Heart left ventricle (tissue), 16 donors: Measurements from ENCODE around the gene GRHPR. TPM values are rescaled to one million over a fixed set of nuclear protein-coding genes. Genes with fewer than 3 reads are reported as not detected.

Experiments
- ATAC-seq, 4 donors: fragments of 200-7000 bp; cut with Tn5 transposase; one replicate each; pipeline ENCODE4 v1.9.1; 2020 to 2022; ENCODE audit warnings: moderate library complexity in 4 of 4, mild to moderate bottlenecking in 3 of 4, moderate number of reproducible peaks in 1 of 4
- DNase-seq, 5 donors: peaks; one replicate each; pipeline ENCODE4 v3.0.0-alpha.2; 2020
- H3K27ac ChIP-seq, 12 donors: fragments of 200-600 bp; sonication (generic) in 4 of 12; one replicate each; pipeline versions ENCODE4 v1.5.0 to v1.8.0; 2016 to 2022; ENCODE audit warnings: mild to moderate bottlenecking in 2 of 12
- H3K27me3 ChIP-seq, 9 donors: fragments of 200-600 bp; sonication (generic) in 2 of 9; one replicate each; pipeline versions ENCODE4 v1.5.1 to v1.8.0; 2016 to 2022; ENCODE audit warnings: mild to moderate bottlenecking in 3 of 9
- H3K36me3 ChIP-seq, 9 donors: fragments of 200-600 bp; sonication (generic) in 2 of 9; one replicate each; pipeline versions ENCODE4 v1.5.0 to v1.8.0; 2018 to 2022; ENCODE audit warnings: mild to moderate bottlenecking in 2 of 9
- H3K4me1 ChIP-seq, 12 donors: fragments of 200-600 bp; sonication (generic) in 4 of 12; one replicate each; pipeline versions ENCODE4 v1.5.0 to v1.8.0; 2016 to 2022; ENCODE audit warnings: mild to moderate bottlenecking in 3 of 12
- H3K4me3 ChIP-seq, 12 donors: fragments of 200-600 bp; sonication (generic) in 4 of 12; one replicate each; pipeline versions ENCODE4 v1.5.0 to v1.8.0; 2017 to 2022; ENCODE audit warnings: mild to moderate bottlenecking in 9 of 12, moderate library complexity in 4 of 12
- H3K9me3 ChIP-seq, 12 donors: fragments of 200-600 bp; sonication (generic) in 4 of 12; one replicate each; pipeline versions ENCODE4 v1.5.0 to v1.8.0; 2016 to 2022; ENCODE audit warnings: mild to moderate bottlenecking in 1 of 12
- POLR2A ChIP-seq, 2 donors: fragments of 450-650 bp; IDR thresholded peaks; one replicate each; pipeline ENCODE4 v1.6.1; 2017; ENCODE audit warnings: antibody characterized with exemption in 2 of 2, mild to moderate bottlenecking in 2 of 2, moderate library complexity in 2 of 2
- WGBS, 4 donors: extraction: QIAGEN DNeasy Blood & Tissue Kit in 2 of 4; methylation state at CpG; one replicate each; pipeline versions ENCODE4 v1.1.5 to v1.1.7; 2013 to 2018; 5-methylcytosine and 5-hydroxymethylcytosine counted together
- intact Hi-C, 10 donors: fragments of 100-400 bp; cut with DNase I; formaldehyde crosslinking; loops; one replicate each; pipeline versions ENCODE4 v1.11.1 to v1.14.2; 2022
- polyA plus RNA-seq, 2 donors: library from polyadenylated mRNA; stranded (reverse); fragments of 200-250 nt; gene quantifications; one replicate each; pipeline ENCODE4 v1.2.3, GENCODE V29; 2013
- total RNA-seq, 9 donors: library from RNA; depleted of rRNA in 2 of 9; stranded (reverse); fragments of >200 nt in 2 of 9; fragmentation: NEBNext Ultra II Directional in 3 of 9; extraction: Animal tissue kit (Norgen Biotek cat#: 25700) in 3 of 9; gene quantifications; one replicate each; pipeline versions ENCODE4 v1.1.0 to v1.2.4, GENCODE V29; 2016 to 2023
- TF ChIP-seq, protein P1 (sequence below), 12 donors: fragments of 200-600 bp; sonication (generic) in 4 of 12; IDR thresholded peaks; one replicate each; pipeline versions ENCODE4 v1.5.0 to v1.8.0; 2018 to 2022; ENCODE audit warnings: antibody characterized with exemption in 12 of 12, mild to moderate bottlenecking in 5 of 12
- donor health status: ischemic (EF 13 %, LVEDD 7.1; RV severe dilation, severe dysfunction).
- donor health status: healthy with polysubstance abuse.
- donor health status: DM: no; HTN: yes; CAD: no.
- donor health status: DM: no; HTN: no; CAD: no.
- donor health status: ischemic (EF 25% LVEDD 6.9; RV normal size, moderate dysfunction).
- donor health status: ischemic (EF 25% LVEDD 5.7; RV mildly dilated, moderate dysfunction).
- donor health status: healthy.
- donor health status: DM: yes; HTN: yes; CAD: no.
- donor health status: ischemic (EF 35%, LVEDD 5.7; RV mildly dilated, moderate dysfunction).
- donor health status: nonischemic (EF 11% LVEDD 7.7; RV severe dilation, severe dysfunction).
- donor health status: DM: yes; HTN: yes; CAD: no.
- donor health status: PGD.
- donor health status: ischemic (EF 29% LVEDD 5.4; RV normal size, mild dysfunction).
- donor health status: nonischemic (EF 23%, LVEDD 6.1; RV moderate dilation, normal function).

Gene GRHPR
- total and polyA plus RNA-seq, 11 donors, result 91.0 to 209 (median 111) TPM

DNA sequence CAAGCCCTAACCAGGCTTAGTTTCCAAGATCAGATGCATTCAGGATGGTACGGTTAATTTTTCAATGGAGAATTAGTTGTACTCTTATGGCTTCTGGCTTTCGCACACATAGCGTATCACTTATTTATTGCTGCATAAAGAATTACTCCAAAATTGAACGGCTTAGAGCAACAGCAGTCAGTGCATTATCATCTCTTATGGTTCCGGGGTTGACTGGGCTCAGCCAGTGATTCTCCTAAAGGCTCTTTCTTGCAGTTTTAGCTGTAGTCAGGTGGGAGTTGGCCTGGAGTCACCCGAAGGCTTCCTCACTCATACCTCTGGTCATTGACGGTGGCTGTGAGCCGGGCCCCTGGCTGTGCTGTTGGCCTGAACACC lies 595 bp upstream of the GRHPR start:
- Histone ChIP-seq H3K27me3 (no peaks in the 10 kb centered on the region), H3K27ac (peak overlapping the region; percentile 61 to 96 (median 89)), H3K4me3 (peak overlapping the region; percentile 21 to 98 (median 83)), H3K9me3 (no peaks in the 10 kb centered on the region), H3K4me1 (peaks cover 0 to 33% (median 28%) of the 10 kb centered on the region in 12 donors), H3K36me3 (peaks cover 0 to 24% (median 12%) of the 10 kb centered on the region in 9 donors)
- peak in 1 of 4 donors; percentile 56 for ATAC-seq
- intact Hi-C loops, result loop anchor here in 8 of 10 donors (1.0 to 10.0 kb wide), 5 partner anchors 40 to 153 kb away; partner anchors contain the start of genes ZBTB5 (in 4 of the 8), FBXO10 (in 1 of the 8) and POLR1E (in 1 of the 8)
- DNase-seq, result no peak
- WGBS, 4 donors, result 61 to 68% (median 61%) methylated on average over 8 of the region's 8 CpGs
- no peak for TF ChIP-seq POLR2A (IDR thresholded peaks at IDR 0.05)
- TF ChIP-seq, protein P1, sequence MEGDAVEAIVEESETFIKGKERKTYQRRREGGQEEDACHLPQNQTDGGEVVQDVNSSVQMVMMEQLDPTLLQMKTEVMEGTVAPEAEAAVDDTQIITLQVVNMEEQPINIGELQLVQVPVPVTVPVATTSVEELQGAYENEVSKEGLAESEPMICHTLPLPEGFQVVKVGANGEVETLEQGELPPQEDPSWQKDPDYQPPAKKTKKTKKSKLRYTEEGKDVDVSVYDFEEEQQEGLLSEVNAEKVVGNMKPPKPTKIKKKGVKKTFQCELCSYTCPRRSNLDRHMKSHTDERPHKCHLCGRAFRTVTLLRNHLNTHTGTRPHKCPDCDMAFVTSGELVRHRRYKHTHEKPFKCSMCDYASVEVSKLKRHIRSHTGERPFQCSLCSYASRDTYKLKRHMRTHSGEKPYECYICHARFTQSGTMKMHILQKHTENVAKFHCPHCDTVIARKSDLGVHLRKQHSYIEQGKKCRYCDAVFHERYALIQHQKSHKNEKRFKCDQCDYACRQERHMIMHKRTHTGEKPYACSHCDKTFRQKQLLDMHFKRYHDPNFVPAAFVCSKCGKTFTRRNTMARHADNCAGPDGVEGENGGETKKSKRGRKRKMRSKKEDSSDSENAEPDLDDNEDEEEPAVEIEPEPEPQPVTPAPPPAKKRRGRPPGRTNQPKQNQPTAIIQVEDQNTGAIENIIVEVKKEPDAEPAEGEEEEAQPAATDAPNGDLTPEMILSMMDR (IDR thresholded peaks at IDR 0.05), result no peak

DNA sequence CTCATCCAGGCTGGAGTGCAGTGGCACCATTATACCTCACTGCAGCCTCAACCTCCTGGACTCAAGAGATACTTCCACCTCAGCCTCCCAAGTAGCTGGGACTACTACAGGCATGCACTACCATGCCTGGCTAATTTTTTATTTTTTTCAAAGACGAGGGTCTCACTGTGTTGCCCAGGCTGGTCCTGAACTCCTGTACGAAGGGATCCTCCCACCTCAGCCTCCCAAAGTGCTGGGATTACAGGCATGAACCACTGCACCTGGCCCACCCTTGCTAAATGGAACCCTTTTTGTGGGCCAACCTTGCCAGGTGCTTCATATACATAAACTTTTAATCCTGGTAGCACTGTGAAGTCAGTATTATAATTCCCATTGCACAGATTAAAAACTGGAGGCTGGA lies 1.0 kb downstream of the GRHPR start:
- Histone ChIP-seq H3K36me3 (peaks cover 0 to 41% (median 28%) of the 10 kb centered on the region in 9 donors), H3K4me3 (peak overlapping the region; percentile 61 to 98 (median 83)), H3K9me3 (no peaks in the 10 kb centered on the region), H3K27ac (peak overlapping the region in 5 of 12 donors; percentile 75 to 96 (median 91)), H3K27me3 (no peaks in the 10 kb centered on the region), H3K4me1 (peaks cover 0 to 33% (median 28%) of the 10 kb centered on the region in 12 donors)
- no peak for ATAC-seq
- TF ChIP-seq, protein P1 (IDR thresholded peaks at IDR 0.05), result no peak
- TF ChIP-seq POLR2A (IDR thresholded peaks at IDR 0.05), result no peak
- no peak for DNase-seq
- intact Hi-C loops, result loop anchor here in 6 of 10 donors (5.0 to 10.0 kb wide), 4 partner anchors 39 to 151 kb away; partner anchors contain the start of genes ZBTB5 (in 2 of the 6), FBXO10 (in 1 of the 6) and POLR1E (in 1 of the 6)
- WGBS, 4 donors, result 63 to 77% (median 75%) methylated on average over 2 of the region's 2 CpGs

DNA sequence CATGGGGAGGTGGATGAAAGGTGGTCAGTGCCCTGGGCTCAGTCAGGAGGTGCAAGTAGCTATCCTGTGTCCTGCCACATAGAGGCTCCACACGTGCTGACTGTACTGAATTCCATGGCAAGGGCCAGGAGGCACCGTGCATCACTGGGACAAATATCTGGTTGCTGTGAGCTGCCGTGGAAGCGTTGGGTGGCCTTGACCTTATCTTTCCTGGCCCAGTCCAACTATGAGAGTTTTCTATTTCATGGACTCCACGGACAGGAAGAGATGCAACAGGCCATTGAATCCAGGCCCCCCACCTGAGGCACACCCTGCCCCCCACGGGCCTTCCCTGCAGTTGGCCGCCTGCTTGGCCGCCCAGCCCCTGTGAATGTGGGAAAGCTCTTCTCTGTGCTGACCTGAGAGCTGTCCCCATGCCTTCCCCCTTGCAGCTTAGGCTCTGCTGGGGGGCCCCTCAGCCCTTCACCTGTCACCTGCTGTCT lies 1.7 kb downstream of the GRHPR start:
- no peaks in the 10 kb centered on the region for H3K27me3 ChIP-seq
- H3K4me3 ChIP-seq, result peak overlapping the region in 7 of 12 donors; percentile 1 to 97 (median 82)
- intact Hi-C loops, result loop anchor here in 6 of 10 donors (5.0 to 10.0 kb wide), 4 partner anchors 38 to 151 kb away; partner anchors contain the start of genes ZBTB5 (in 2 of the 6), FBXO10 (in 1 of the 6) and POLR1E (in 1 of the 6)
- WGBS, 4 donors, result 45 to 62% (median 51%) methylated on average over 8 of the region's 8 CpGs
- H3K4me1 ChIP-seq, result peaks cover 0 to 33% (median 28%) of the 10 kb centered on the region in 12 donors
- DNase-seq, result no peak
- no peaks in the 10 kb centered on the region for H3K9me3 ChIP-seq
- peaks cover 0 to 48% (median 36%) of the 10 kb centered on the region in 9 donors for H3K36me3 ChIP-seq
- TF ChIP-seq POLR2A (IDR thresholded peaks at IDR 0.05), result no peak
- TF ChIP-seq, protein P1 (IDR thresholded peaks at IDR 0.05), result no peak
- ATAC-seq, result no peak
- no peak overlapping the region for H3K27ac ChIP-seq

DNA sequence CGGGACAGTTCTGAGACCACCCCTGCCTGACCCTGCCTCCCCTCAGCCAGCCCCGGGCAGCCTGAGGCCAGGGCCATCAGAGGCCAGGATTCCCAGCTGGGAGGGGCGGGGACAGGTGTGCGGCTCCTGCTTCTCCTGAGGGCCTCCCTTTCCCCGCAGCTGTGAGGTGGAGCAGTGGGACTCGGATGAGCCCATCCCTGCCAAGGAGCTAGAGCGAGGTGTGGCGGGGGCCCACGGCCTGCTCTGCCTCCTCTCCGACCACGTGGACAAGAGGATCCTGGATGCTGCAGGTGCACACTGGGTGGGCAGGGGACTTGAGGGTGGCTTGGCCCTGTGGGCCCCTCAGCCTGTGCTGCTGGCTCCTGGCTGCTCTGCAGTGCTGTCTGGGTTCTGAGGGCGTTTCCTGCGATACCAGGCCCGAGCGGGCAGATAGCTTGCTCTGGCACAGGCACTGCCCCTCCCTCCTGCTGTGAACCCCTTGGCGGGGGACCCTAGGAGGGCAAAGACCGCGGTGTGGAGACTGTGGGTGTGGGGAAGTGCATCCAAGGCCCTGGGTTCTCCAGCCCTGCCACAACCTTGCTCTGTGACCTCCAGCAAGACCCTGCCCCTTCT lies 2.3 kb downstream of the GRHPR start:
- H3K4me1 ChIP-seq, result peaks cover 0 to 33% (median 28%) of the 10 kb centered on the region in 12 donors
- intact Hi-C loops, result loop anchor here in 6 of 10 donors (5.0 to 10.0 kb wide), 4 partner anchors 38 to 150 kb away; partner anchors contain the start of genes ZBTB5 (in 2 of the 6), FBXO10 (in 1 of the 6) and POLR1E (in 1 of the 6)
- TF ChIP-seq POLR2A (IDR thresholded peaks at IDR 0.05), result no peak
- TF ChIP-seq, protein P1 (IDR thresholded peaks at IDR 0.05), result no peak
- H3K36me3 ChIP-seq, result peaks cover 0 to 53% (median 41%) of the 10 kb centered on the region in 9 donors
- no peaks in the 10 kb centered on the region for H3K9me3 ChIP-seq
- WGBS, 4 donors, result 82 to 89% (median 85%) methylated on average over 8 to 18 of the region's 18 CpGs
- peak overlapping the region in 1 of 12 donors; percentile 82 for H3K4me3 ChIP-seq
- no peak for DNase-seq
- no peak overlapping the region for H3K27ac ChIP-seq
- H3K27me3 ChIP-seq, result no peaks in the 10 kb centered on the region
- no peak for ATAC-seq
